Measurements from ENCODE around the gene SASH1.
"Not testable (repeated sequence)": the region's sequence is repeated elsewhere in the genome, so short reads cannot be mapped to it uniquely, and the experiment has no call there.

The SASH1 gene

DNA sequence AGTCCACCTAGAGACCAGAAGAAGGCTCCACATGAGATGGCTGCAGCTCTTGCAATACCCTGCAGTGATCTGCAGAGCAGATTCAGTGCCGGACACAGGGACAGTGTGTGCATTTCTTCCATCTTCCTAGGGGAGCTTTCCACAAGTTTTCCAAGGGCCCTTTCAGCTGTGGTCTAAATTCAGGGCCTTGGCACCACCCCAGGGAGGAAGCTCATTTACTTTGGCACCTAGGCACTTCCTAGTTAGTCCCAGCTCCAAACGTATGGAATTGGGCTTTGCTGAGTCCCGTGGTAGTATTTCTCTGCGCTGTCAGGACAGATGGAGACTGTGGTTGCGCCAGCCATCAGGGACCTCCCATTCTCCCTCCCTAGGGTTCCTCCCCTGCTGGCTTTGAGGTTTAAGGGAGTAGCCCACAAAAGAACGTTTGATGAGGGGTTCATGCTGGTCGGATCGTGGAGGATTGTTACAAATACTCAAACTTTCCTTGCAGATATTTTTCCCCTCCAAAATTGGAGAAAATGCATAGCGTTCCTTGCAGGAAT, 221.9 kb downstream of the SASH1 start:
- DNase-seq = peak; percentile 51

DNA sequence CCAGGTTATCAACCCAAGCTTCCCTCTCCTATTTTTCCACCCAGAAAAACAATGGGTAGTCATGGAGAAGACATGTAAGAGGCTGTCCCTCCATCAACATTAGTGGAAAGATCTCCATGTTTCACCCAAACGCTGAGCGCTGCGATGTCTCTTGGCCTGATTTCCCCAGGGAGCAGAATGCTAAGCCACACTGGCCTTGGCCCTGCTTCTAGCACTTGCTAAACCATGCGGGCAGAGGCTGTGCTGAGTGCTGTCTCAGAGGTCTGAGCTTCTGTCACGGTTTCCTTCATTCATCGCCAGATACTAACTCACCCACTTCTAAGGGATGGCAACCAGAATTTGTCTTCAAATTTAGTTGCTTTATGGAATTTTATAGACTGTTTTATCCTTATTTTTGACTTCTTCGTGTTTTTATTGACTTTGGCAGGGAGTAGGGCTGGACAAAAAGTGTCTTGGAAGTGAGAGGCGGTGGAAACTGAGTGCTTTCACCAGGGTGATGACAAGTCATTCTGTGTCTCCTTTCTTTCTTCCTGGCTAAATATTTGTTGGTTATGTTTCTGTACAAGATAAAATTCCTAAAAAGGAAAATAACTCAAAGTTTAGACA, 222.8 kb downstream of the SASH1 start:
- DNase-seq = no peak

DNA sequence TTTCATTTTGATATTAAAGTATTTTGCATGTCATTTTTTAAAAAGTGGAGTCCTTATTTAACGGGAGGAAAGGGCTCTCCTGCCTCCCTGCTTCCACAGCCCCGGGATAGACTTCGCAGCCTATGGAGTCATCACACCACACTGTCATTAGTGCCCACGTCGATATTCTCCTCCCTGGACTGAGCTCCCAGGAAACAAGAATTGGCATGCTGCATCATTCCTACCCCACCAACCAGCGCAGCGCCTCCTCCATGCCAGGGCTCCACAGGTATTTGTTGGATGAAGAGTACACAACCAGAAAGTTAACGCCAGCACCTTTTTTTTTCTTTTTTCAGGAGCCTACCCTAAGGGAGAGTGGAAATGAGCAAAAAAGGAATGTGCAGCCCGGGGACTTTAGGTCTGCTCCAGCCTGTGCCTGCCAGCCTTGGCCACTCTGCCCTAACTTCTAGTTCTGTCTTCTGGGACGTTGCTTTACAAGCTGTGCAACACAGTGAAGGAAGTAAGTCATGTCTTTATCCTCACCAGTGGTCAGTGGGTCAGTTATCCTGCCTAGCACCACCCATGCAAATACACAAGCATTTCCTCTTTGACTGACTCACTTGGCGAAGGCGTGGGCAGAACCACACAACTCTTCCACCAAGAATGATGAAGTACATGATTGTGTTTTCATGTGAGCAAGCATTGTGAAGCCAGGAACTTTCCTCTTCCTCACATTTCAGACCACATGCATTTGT, 223.5 kb downstream of the SASH1 start:
- no peak for DNase-seq

GRCh38 chr6:148566664-148567350, 224.2 kb downstream of the SASH1 start:
- no peak for DNase-seq

GRCh38 chr6:148570456-148570855, 227.8 kb downstream of the SASH1 start:
- no peak for DNase-seq

- DNase-seq = no peak
Measured at GRCh38 chr6:148572676-148573335, 230.2 kb downstream of the SASH1 start.

DNA sequence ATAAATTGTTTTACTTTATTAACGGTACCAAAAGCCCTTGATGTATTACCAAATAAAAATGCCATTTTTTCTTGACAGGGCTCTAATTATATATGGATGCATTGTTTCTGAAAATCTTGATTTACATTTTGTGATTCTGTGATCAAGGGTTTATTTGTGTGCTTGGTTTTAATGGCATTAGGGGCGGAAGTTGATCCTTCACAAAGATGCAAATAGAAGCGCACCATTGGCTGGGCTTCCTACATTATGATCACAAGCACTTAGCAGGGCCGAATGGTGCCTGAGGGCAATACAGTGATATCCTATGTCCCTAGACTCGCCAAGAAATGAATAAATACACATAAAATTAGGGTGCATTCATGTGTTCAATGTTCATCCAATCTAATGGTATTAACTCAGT, 231.3 kb downstream of the SASH1 start:
- no peak for DNase-seq

- peak; percentile 88 for DNase-seq
Measured at GRCh38 chr6:148577687-148578488, 235.2 kb downstream of the SASH1 start.

GRCh38 chr6:148578489-148578814, 235.8 kb downstream of the SASH1 start:
- DNase-seq = no peak

DNA sequence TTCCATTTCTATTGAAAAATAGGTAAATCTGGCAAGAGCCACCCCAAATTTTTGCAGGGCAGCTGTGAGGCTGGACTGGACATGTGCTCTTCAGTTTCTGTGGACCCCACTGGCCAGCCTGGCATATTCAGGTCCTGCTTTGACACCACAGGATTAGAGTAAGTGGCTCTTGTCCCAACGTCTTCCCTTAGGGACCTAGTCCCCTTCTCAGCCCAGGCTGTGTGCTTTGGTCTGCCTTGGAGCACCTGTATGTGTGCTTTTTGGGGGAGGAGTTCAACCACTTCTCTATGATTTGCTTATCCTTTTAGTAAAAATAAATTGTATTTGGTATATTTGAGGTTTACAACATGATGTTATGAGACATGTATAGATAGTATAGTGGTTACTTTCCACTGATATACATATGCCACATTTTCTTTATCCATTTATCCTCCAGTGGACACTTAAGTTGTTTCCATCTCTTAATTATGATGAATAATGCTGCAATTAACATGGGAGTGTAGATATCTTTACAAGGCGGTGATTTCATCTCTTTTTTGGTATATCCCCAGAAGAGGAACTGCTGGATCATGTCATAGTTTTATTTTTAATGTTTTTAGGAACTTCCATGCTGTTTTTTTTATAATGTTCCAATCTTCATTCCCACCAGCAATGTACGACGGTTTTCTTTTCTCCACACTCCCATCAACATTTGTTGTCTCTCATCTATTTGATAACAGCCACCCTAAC, 236.4 kb downstream of the SASH1 start:
- DNase-seq = no peak

DNA sequence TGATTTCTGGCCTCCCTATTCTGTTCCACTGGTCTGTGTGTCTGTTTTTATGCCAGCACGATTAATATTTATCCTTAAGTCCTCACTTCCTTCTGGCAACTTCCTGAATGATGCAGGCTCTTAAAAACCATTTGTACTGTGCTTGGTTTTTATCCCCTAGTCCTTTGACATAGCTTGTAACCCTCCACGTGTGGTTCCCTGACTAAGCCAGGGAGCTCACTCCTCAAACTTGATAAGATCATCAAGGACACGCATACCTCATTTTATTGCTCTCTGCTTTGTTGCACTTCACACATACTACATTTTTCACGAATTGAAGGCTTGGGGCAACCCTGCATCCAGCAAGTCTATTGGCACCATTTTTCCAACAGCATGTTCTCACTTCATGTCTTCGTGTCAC, 237.8 kb downstream of the SASH1 start:
- no peak for DNase-seq

- no peak for DNase-seq
Measured at GRCh38 chr6:148583631-148584030, 241.0 kb downstream of the SASH1 start.

- not testable (repeated sequence) for DNase-seq
Measured at GRCh38 chr6:148585641-148586040, 243.0 kb downstream of the SASH1 start.

DNA sequence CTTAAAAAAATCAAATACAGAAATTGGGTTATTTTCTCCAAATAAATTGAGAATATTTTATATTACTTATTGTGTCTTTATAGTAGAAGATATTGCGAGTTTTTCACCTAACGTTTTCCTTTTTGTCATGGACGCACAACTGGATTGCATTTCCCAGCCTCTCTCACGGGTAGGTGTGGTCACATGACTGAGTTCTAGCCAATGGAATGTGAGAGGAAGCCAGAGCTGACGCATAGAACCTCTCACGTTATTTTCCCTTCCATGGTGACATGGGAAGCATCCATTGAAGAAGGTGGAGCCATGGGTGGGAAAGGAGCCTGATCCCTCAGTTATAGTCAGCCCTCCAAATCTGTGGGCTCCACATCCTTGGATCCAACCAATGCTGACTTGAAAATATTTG, 248.2 kb downstream of the SASH1 start:
- no peak for DNase-seq

GRCh38 chr6:148591656-148592055, 249.0 kb downstream of the SASH1 start:
- no peak for DNase-seq

DNA sequence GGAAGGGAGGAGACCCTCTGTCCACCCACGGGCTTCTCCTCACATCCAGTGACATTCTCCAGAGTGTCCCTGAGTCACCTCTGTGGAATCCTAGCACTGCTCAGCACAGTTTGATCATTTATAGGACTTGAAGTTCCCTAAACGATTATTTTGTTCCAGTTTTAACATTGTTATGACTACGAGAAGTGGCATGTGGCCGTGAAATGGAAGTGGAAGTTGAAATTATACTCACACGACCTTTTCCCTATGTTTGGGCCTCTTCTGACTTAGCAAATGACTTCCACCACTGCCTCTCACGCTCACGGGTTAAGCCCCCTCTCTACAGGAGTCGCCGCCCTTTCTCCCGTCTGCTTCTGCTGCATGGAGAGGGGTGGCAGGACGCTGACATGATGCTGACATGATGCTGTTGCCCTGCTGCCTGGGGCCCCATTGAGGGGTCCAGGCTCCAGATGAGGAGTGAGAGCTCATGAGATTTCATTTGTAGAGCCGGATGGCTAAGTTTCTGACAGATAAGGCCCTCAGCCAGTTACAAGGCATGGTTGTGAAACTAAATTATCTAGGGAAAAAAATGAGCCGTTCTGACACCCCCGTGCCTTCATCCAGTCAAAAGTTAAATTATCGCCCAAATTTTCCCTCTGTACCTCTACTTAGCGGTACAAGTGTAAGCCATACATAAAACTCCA, 250.6 kb downstream of the SASH1 start:
- no peak for DNase-seq

DNA sequence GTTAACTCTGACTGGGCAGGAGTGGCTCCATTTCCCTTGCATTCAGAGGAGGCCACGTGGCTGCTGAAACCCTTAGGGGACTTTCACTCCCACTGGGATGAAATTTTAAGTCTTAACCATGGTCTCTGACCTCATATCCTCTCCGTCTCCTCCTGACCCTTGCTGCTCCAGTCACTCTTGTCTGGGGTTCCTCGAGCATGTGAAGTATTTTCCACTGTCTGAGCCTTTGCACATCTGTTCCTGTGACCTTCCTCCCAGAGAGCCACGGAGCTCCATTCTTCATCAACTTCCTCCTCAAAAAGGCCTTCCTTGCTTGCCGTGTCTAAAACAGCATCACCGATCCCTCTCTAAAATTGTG, 251.2 kb downstream of the SASH1 start:
- no peak for DNase-seq

GRCh38 chr6:148595550-148595949, 252.9 kb downstream of the SASH1 start:
- DNase-seq = no peak

GRCh38 chr6:148596891-148597455, 254.3 kb downstream of the SASH1 start:
- no peak for DNase-seq

DNA sequence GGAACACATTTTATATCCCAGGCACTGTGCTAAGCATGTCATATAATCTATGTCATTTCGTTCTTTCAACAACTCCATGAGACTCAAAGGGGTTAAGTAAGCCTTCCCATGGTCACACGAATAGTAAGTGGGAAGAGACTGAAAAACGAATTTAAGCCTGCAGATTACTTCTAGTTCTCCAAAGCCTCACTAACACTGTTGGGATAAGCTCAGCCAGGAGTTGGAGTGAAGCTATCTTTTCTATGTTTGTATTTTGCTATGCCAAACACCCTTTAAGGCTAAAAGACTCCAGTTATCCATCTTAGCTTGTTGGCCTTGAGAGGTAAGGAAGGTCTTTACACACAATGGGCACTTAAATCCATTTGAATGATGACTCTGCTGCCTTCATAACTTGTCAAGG, 256.1 kb downstream of the SASH1 start:
- no peak for DNase-seq

GRCh38 chr6:148599967-148600426, 257.4 kb downstream of the SASH1 start:
- no peak for DNase-seq
